Stomach (tissue), 4 donors: ENCODE data around the gene TAS2R50.

Source experiments
- CTCF ChIP-seq, 7 experiments: fragments of 450-650 bp in 4 of 7; fragments of 200-600 bp in 3 of 7; sonication (generic) in 3 of 7; IDR thresholded peaks; one replicate each; pipeline ENCODE4 v1.5.1; 2016 to 2019; ENCODE audit warnings: antibody characterized with exemption in 7 of 7, control low read depth in 2 of 7, mild to moderate bottlenecking in 1 of 7
- EP300 ChIP-seq: sonication (generic); formaldehyde crosslinking; IDR thresholded peaks from one replicate; pipeline ENCODE4 v1.6.1; 2017; ENCODE audit warnings: antibody characterized with exemption
- POLR2A ChIP-seq, 4 donors: fragments of 450-650 bp; IDR thresholded peaks; one replicate each; pipeline ENCODE4 v1.6.1; 2016; ENCODE audit warnings: antibody characterized with exemption in 4 of 4, control low read depth in 2 of 4, mild to moderate bottlenecking in 1 of 4, moderate library complexity in 1 of 4
- POLR2AphosphoS5 ChIP-seq, 3 donors: sonication (generic); formaldehyde crosslinking; IDR thresholded peaks; one replicate each; pipeline ENCODE4 v1.6.1; 2016; ENCODE audit warnings: antibody characterized with exemption in 3 of 3

GRCh38 chr12:10957741-10958140 lies 29.0 kb downstream of the TAS2R50 start:
- TF ChIP-seq POLR2A (IDR thresholded peaks at IDR 0.05), result no peak
- TF ChIP-seq CTCF (IDR thresholded peaks at IDR 0.05), result no peak
- no peak for TF ChIP-seq POLR2AphosphoS5 (IDR thresholded peaks at IDR 0.05)
- TF ChIP-seq EP300, result no peak
